CD14-positive monocyte (primary cell): ENCODE data around the gene CCDC13. TPM values are rescaled to one million over a fixed set of nuclear protein-coding genes. Genes with fewer than 3 reads are reported as not detected.
"Not testable (repeated sequence)": the region's sequence is repeated elsewhere in the genome, so short reads cannot be mapped to it uniquely, and the experiment has no call there.

ENCODE experiments used
- DNase-seq, 3 donors: peaks; one replicate each; pipeline ENCODE4 v3.0.0-alpha.2; 2011 to 2022
- H2AFZ ChIP-seq: 2 replicates; pipeline ENCODE4 v1.6.0; 2012; ENCODE audit warnings: mild to moderate bottlenecking, low read depth, low read length, inconsistent platforms; ENCODE audit not compliant: insufficient read depth, poor library complexity, severe bottlenecking
- H3K27ac ChIP-seq, 2 donors: 1 replicate in 1 of 2; 2 replicates in 1 of 2; pipeline ENCODE4 v1.5.1; 2012 to 2013; ENCODE audit warnings: low read length in 2 of 2, control low read depth in 1 of 2, inconsistent platforms in 1 of 2, low read depth in 1 of 2, mild to moderate bottlenecking in 1 of 2
- H3K27me3 ChIP-seq, 2 donors: one replicate each; pipeline versions ENCODE4 v1.6.0 to v1.6.1; 2011 to 2013; ENCODE audit warnings: low read length in 2 of 2; ENCODE audit not compliant: control insufficient read depth in 2 of 2, insufficient read depth in 2 of 2
- H3K36me3 ChIP-seq, 2 donors: replicated peaks in 1 of 2; 1 replicate in 1 of 2; 2 replicates in 1 of 2; pipeline versions ENCODE4 v1.5.1 to v1.6.1; 2012 to 2013; ENCODE audit warnings: low read length in 2 of 2, control low read depth in 1 of 2, inconsistent platforms in 1 of 2, mild to moderate bottlenecking in 1 of 2; ENCODE audit not compliant: insufficient read depth in 2 of 2, control insufficient read depth in 1 of 2
- H3K4me1 ChIP-seq, 2 donors: 1 replicate in 1 of 2; 2 replicates in 1 of 2; pipeline versions ENCODE4 v1.5.1 to v1.6.1; 2012 to 2013; ENCODE audit warnings: low read length in 2 of 2, control low read depth in 1 of 2, inconsistent platforms in 1 of 2, mild to moderate bottlenecking in 1 of 2, moderate library complexity in 1 of 2; ENCODE audit not compliant: insufficient read depth in 2 of 2, control insufficient read depth in 1 of 2
- H3K4me2 ChIP-seq: replicated peaks from 2 replicates; pipeline ENCODE3; 2012; ENCODE audit warnings: low read length, moderate library complexity, mild to moderate bottlenecking; ENCODE audit not compliant: poor library complexity, severe bottlenecking; ENCODE audit errors: extremely low read depth
- H3K4me3 ChIP-seq, 3 experiments: fragments of 200-600 bp in 1 of 3; sonication (generic) in 1 of 3; replicated peaks in 1 of 3; 1 replicate in 2 of 3; 2 replicates in 1 of 3; pipeline ENCODE4 v1.5.1; 2011 to 2013; ENCODE audit warnings: low read length in 3 of 3, mild to moderate bottlenecking in 3 of 3, control low read depth in 2 of 3, low read depth in 2 of 3, inconsistent platforms in 1 of 3, moderate library complexity in 1 of 3
- H3K79me2 ChIP-seq: 2 replicates; pipeline ENCODE4 v1.6.0; 2012; ENCODE audit warnings: mild to moderate bottlenecking, control low read depth, inconsistent platforms, low read length, moderate library complexity; ENCODE audit not compliant: insufficient read depth
- H3K9ac ChIP-seq: 2 replicates; pipeline ENCODE4 v1.6.0; 2017; ENCODE audit warnings: low read length, mild to moderate bottlenecking; ENCODE audit not compliant: insufficient read depth, poor library complexity, severe bottlenecking
- H3K9me3 ChIP-seq, 2 donors: replicated peaks in 1 of 2; 1 replicate in 1 of 2; 2 replicates in 1 of 2; pipeline versions ENCODE4 v1.5.1 to v1.6.1; 2012 to 2013; ENCODE audit warnings: low read length in 2 of 2, control low read depth in 1 of 2; ENCODE audit not compliant: control insufficient read depth in 1 of 2, insufficient read depth in 1 of 2
- H4K20me1 ChIP-seq: 2 replicates; pipeline ENCODE4 v1.6.0; 2012; ENCODE audit warnings: mild to moderate bottlenecking, low read length, control low read depth, moderate library complexity; ENCODE audit not compliant: insufficient read depth
- H3K27ac Mint-ChIP-seq, 7 donors: one replicate each; pipeline ENCODE4 v1.8.0; 2020; ENCODE audit warnings: mild to moderate bottlenecking in 7 of 7, mixed read lengths in 7 of 7, moderate library complexity in 6 of 7, inconsistent platforms in 2 of 7
- H3K27me3 Mint-ChIP-seq, 3 donors: one replicate each; pipeline ENCODE4 v1.8.0; 2021 to 2022; ENCODE audit warnings: low read depth in 3 of 3, mild to moderate bottlenecking in 3 of 3, mixed read lengths in 3 of 3, moderate library complexity in 3 of 3, inconsistent platforms in 1 of 3
- H3K36me3 Mint-ChIP-seq, 2 donors: one replicate each; pipeline ENCODE4 v1.8.0; 2020; ENCODE audit warnings: mixed read lengths in 2 of 2, inconsistent platforms in 1 of 2, mild to moderate bottlenecking in 1 of 2
- H3K4me1 Mint-ChIP-seq: one replicate; pipeline ENCODE4 v1.8.0; 2020; ENCODE audit warnings: mild to moderate bottlenecking, mixed read lengths
- H3K4me3 Mint-ChIP-seq, 2 donors: one replicate each; pipeline ENCODE4 v1.8.0; 2020; ENCODE audit warnings: mild to moderate bottlenecking in 2 of 2, mixed read lengths in 2 of 2, moderate library complexity in 1 of 2
- H3K9me3 Mint-ChIP-seq, 7 donors: one replicate each; pipeline ENCODE4 v1.8.0; 2020 to 2022; ENCODE audit warnings: mixed read lengths in 7 of 7, mild to moderate bottlenecking in 6 of 7, moderate library complexity in 6 of 7, inconsistent platforms in 2 of 7
- CTCF ChIP-seq: fragments of 200-600 bp; IDR thresholded peaks from one replicate; pipeline ENCODE4 v1.8.0; 2022; ENCODE audit warnings: antibody characterized with exemption, mild to moderate bottlenecking
- WGBS: methylation state at CpG from one replicate; pipeline ENCODE4 v1.1.5; 2013; ENCODE audit warnings: missing lambda C conversion rate; ENCODE audit not compliant: insufficient coverage; 5-methylcytosine and 5-hydroxymethylcytosine counted together
- intact Hi-C, 2 donors: fragments of 100-400 bp; cut with micrococcal nuclease; formaldehyde crosslinking; loops; one replicate each; pipeline versions ENCODE4 v1.15.0 to v1.15.1; 2023
- polyA plus RNA-seq, 3 donors: library from polyadenylated mRNA; depleted of rRNA in 1 of 3; unstranded in 2 of 3; stranded (reverse) in 1 of 3; fragments of 300-500 nt in 2 of 3; fragments of >200 nt in 1 of 3; fragmentation: Illumina TruSeq in 2 of 3; gene quantifications; 1 replicate in 2 of 3; 2 replicates in 1 of 3; pipeline ENCODE4 v1.2.3, GENCODE V29; 2012 to 2021

The CCDC13 gene
- polyA plus RNA-seq, 3 donors = 0.97 to 2.4 (median 1.8) TPM

DNA sequence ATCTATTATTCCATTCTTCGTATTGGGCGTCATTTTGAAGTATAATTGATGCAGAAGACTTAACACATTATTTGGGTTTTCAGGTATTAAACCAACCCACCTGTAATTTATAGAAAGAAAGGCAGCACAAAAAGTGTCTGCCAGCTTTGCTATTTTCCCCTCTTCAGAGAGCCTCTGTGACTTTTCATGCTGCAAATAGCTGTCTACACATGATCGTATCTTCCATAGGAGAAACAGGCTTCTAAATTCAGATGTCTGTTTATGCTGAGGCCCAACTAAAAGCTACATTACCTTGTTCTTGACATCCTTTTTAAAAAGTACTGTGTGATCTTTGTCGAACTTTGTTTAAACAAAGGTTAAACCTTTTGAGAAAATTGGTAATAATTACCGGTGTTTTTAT lies 41.2 kb upstream of the CCDC13 start:
- Mint-ChIP-seq H3K27me3 (peaks cover 0 to 4% (median 0%) of the 10 kb centered on the region in 3 donors), H3K36me3 (no peaks in the 10 kb centered on the region), H3K4me1 (peaks cover 10% of the 10 kb centered on the region), H3K4me3 (no peak overlapping the region), H3K9me3 (no peaks in the 10 kb centered on the region), H3K27ac (no peak overlapping the region)
- Histone ChIP-seq H2AFZ (no peak overlapping the region), H3K4me2 (no peak overlapping the region), H3K9ac (no peak overlapping the region), H3K9me3 (no peaks in the 10 kb centered on the region), H3K36me3 (no peaks in the 10 kb centered on the region), H3K27ac (no peak overlapping the region), H4K20me1 (no peaks in the 10 kb centered on the region), H3K4me1 (peaks cover 7 to 10% of the 10 kb centered on the region in 2 donors), H3K4me3 (no peak overlapping the region), H3K79me2 (no peaks in the 10 kb centered on the region), H3K27me3 (no peaks in the 10 kb centered on the region)
- no CpG with 5 or more reads among the region's 5 CpGs for WGBS
- DNase-seq = no peak
- intact Hi-C loops = no loop called here
- no peak for TF ChIP-seq CTCF

DNA sequence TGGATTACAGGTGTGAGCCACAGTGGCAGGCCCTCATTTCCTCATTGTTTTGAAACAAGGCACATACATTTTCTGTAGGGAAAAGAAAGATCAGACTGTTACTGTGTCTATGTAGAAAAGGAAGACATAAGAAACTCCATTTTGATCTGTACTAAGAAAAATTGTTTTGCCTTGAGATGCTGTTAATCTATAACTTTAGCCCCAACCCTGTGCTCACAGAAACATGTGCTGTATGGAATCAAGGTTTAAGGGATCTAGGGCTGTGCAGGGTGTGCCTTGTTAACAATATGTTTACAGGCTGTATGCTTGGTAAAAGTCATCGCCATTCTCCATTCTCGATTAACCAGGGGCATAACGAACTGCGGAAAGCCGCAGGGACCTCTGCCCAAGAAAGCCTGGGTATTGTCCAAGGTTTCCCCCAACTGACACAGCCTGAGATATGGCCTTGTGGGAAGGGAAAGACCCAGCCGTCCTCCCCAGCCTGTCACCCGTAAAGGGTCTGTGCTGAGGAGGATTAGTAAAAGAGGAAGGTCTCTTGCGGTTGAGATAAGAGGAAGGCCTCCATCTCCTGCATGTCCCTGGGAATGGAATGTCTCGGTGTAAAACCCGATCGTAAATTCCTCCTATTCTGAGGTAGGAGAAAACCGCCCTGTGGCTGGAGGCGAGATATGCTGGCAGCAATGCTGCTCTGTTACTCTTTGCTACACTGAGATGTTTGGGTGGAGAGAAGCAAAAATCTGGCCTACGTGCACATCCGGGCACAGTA lies 38.2 kb upstream of the CCDC13 start:
- H3K27me3 ChIP-seq, H3K4me3 ChIP-seq, H3K9me3 ChIP-seq, H3K9me3 Mint-ChIP-seq, H3K4me1 ChIP-seq, H3K9ac ChIP-seq, H3K79me2 ChIP-seq, H4K20me1 ChIP-seq, H3K4me2 ChIP-seq, H3K36me3 ChIP-seq, H3K36me3 Mint-ChIP-seq, H3K27ac ChIP-seq, intact Hi-C loops: not testable (repeated sequence)
- H3K4me1 Mint-ChIP-seq = peaks cover 10% of the 10 kb centered on the region
- 0% methylated on average over 5 of the region's 15 CpGs for WGBS
- H3K4me3 Mint-ChIP-seq = peak overlapping the region; percentile 16 to 81
- peak overlapping the region in 1 of 7 donors; percentile 30 for H3K27ac Mint-ChIP-seq
- H3K27me3 Mint-ChIP-seq = peaks cover 3 to 18% (median 6%) of the 10 kb centered on the region in 3 donors
- H2AFZ ChIP-seq = peak overlapping the region; percentile 48
- DNase-seq = peak in 2 of 3 donors; percentile 35 to 58

DNA sequence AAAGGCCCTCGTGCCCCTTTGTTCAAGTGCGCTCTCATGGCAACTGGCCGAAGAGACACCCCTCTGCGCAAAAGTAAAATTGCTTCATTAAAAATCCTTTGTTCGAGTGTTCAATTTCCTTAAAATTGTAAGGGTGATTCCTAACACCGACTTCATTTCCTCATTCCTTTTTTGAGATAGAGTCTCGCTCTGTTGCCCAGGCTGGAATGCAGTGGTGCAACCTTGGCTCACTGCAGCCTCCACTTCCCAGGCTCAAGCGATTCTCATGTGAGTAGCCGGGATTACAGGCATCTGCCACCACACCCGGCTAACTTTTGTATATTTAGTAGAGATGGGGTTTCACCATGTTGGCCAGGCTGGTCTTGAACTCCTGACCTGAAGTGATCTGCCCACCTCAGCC lies 37.7 kb upstream of the CCDC13 start:
- H3K4me3 Mint-ChIP-seq, H3K36me3 Mint-ChIP-seq, H3K9ac ChIP-seq, DNase-seq, intact Hi-C loops, H3K27ac ChIP-seq, H3K9me3 ChIP-seq, H3K36me3 ChIP-seq, H4K20me1 ChIP-seq, H3K27ac Mint-ChIP-seq, H3K27me3 ChIP-seq, H3K4me3 ChIP-seq, H3K4me2 ChIP-seq, H3K79me2 ChIP-seq, H2AFZ ChIP-seq, H3K4me1 ChIP-seq, H3K9me3 Mint-ChIP-seq: not testable (repeated sequence)
- H3K4me1 Mint-ChIP-seq = peaks cover 10% of the 10 kb centered on the region
- peaks cover 8 to 23% (median 12%) of the 10 kb centered on the region in 3 donors for H3K27me3 Mint-ChIP-seq
- WGBS = 96% methylated on average over 4 of the region's 10 CpGs
